Lower leg skin (tissue), 4 donors: ENCODE measurements around the gene CCBE1. TPM values are rescaled to one million over a fixed set of nuclear protein-coding genes. Genes with fewer than 3 reads are reported as not detected.
"Not testable (repeated sequence)": the region's sequence is repeated elsewhere in the genome, so short reads cannot be mapped to it uniquely, and the experiment has no call there.

ENCODE experiments used
- DNase-seq, 2 donors: peaks; one replicate each; pipeline ENCODE4 v3.0.0-alpha.2; 2019; ENCODE audit warnings: low spot score in 2 of 2
- H3K4me3 ChIP-seq: fragments of 200-600 bp; sonication (generic); 2 replicates; pipeline ENCODE4 v1.5.1; 2017; ENCODE audit warnings: mild to moderate bottlenecking, low read depth; ENCODE audit not compliant: poor library complexity, severe bottlenecking
- CTCF ChIP-seq, 3 donors: fragments of 450-650 bp; IDR thresholded peaks; one replicate each; pipeline ENCODE4 v1.5.1; 2016; ENCODE audit warnings: antibody characterized with exemption in 3 of 3, mild to moderate bottlenecking in 3 of 3, moderate library complexity in 2 of 3
- POLR2A ChIP-seq, 2 donors: fragments of 450-650 bp; IDR thresholded peaks; one replicate each; pipeline ENCODE4 v1.6.1; 2016 to 2017; ENCODE audit warnings: antibody characterized with exemption in 2 of 2, mild to moderate bottlenecking in 1 of 2, moderate library complexity in 1 of 2
- WGBS, 2 donors: methylation state at CpG; one replicate each; pipeline ENCODE4 v1.1.5; 2018; 5-methylcytosine and 5-hydroxymethylcytosine counted together
- intact Hi-C: fragments of 100-400 bp; cut with DNase I; formaldehyde crosslinking; loops from one replicate; pipeline ENCODE4 v1.15.0; 2023; ENCODE audit warnings: low total_unique reads
- total RNA-seq, 4 donors: library from RNA; depleted of rRNA; stranded (reverse); fragments of >200 nt; gene quantifications; one replicate each; pipeline ENCODE4 v1.1.0, GENCODE V29; 2016

The CCBE1 gene
- total RNA-seq, 4 donors from 2014 or later, result 3.0 to 15.5 (median 3.2) TPM

GRCh38 chr18:59718464-59719157 lies 21.4 kb upstream of the CCBE1 start:
- intact Hi-C loops, result no loop called here
- 59 to 65% methylated on average over 7 of the region's 7 CpGs for WGBS, 2 donors
- H3K4me3 ChIP-seq, result no peak overlapping the region
- DNase-seq, result no peak
- no peak for TF ChIP-seq POLR2A (IDR thresholded peaks at IDR 0.05)
- no peak for TF ChIP-seq CTCF (IDR thresholded peaks at IDR 0.05)

DNA sequence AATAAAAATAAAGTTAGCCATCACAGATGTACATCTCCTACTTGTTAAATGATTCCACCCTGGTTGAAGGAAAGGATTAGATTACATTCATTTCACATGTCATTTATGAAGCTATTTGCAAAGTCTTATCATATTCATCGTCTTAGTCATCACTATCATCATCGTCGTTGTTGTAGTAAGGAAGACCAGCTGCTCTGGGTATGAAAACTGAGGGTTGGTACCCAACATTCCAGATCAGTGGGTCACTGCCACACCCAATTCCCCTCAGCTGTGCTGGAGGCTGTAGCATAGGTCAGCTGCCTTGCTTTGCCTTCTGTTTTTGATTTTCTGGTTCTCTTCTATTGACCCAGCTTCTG lies 20.9 kb upstream of the CCBE1 start:
- H3K4me3 ChIP-seq, result no peak overlapping the region
- no peak for TF ChIP-seq CTCF (IDR thresholded peaks at IDR 0.05)
- TF ChIP-seq POLR2A (IDR thresholded peaks at IDR 0.05), result no peak
- DNase-seq, result no peak
- WGBS, 2 donors, result 36 to 43% methylated on average over 3 of the region's 3 CpGs
- intact Hi-C loops, result no loop called here

- no peak for DNase-seq
- no peak overlapping the region for H3K4me3 ChIP-seq
- 86 to 90% methylated on average over 2 of the region's 2 CpGs for WGBS, 2 donors
- intact Hi-C loops, result no loop called here
- no peak for TF ChIP-seq CTCF (IDR thresholded peaks at IDR 0.05)
- no peak for TF ChIP-seq POLR2A (IDR thresholded peaks at IDR 0.05)
These were observed 20.1 kb upstream of the CCBE1 start for GRCh38 chr18:59717291-59717690.

- intact Hi-C loops, result no loop called here
- WGBS, 2 donors, result 44 to 53% methylated on average over 2 of the region's 2 CpGs
- no peak overlapping the region for H3K4me3 ChIP-seq
- no peak for DNase-seq
- TF ChIP-seq CTCF (IDR thresholded peaks at IDR 0.05) (no peak), POLR2A (IDR thresholded peaks at IDR 0.05) (no peak)
These were observed 18.7 kb upstream of the CCBE1 start for GRCh38 chr18:59715966-59716369.

GRCh38 chr18:59715445-59715844 lies 18.2 kb upstream of the CCBE1 start:
- WGBS, 2 donors, result 93% methylated on average over 7 of the region's 7 CpGs
- intact Hi-C loops, result no loop called here
- TF ChIP-seq CTCF (IDR thresholded peaks at IDR 0.05) (no peak), POLR2A (IDR thresholded peaks at IDR 0.05) (no peak)
- DNase-seq, result no peak
- no peak overlapping the region for H3K4me3 ChIP-seq

DNA sequence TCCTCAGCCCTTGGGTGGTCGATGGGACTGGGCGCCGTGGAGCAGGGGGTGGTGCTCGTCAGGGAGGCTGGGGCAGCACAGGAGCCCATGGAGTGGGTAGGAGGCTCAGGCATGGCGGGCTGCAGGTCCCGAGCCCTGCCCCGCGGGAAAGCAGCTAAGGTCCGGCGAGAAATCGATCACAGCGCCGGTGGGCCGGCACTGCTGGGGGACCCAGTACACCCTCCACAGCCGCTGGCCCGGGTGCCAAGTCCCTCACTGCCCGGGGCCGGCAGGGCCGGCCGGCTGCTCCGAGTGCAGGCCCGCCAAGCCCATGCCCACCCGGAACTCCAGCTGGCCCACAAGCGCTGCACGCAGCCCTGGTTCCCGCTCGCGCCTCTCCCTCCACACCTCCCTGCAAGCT lies 16.9 kb upstream of the CCBE1 start:
- H3K4me3 ChIP-seq, intact Hi-C loops, DNase-seq: not testable (repeated sequence)
- 99 to 100% methylated on average over 6 to 17 of the region's 28 CpGs for WGBS, 2 donors
